ENCODE results near the gene CHST8. TPM values are rescaled to one million over a fixed set of nuclear protein-coding genes. Genes with fewer than 3 reads are reported as not detected.
A peak's percentile ranks its signal among the peaks of the same experiment; 100 is the strongest.

The CHST8 gene
- polyA plus RNA-seq, 1 donor = 0.66 TPM

GRCh38 chr19:33802001-33802400 lies 180.2 kb downstream of the CHST8 start:
- no peak overlapping the region for H3K4me3 ChIP-seq (ENCODE audit: low read length)
- H3K27ac ChIP-seq (ENCODE audit: low read length) = no peak overlapping the region
- H3K9me3 ChIP-seq (ENCODE audit: control insufficient read depth, low read depth, low read length) = no peaks in the 10 kb centered on the region
- no CpG with 5 or more reads among the region's 10 CpGs for WGBS (ENCODE audit: insufficient coverage, low lambda C conversion rate)
- H3K36me3 ChIP-seq (ENCODE audit: control insufficient read depth, insufficient read depth, low read length) = peaks cover 59% of the 10 kb centered on the region
- H3K4me1 ChIP-seq (ENCODE audit: control insufficient read depth, insufficient read depth, low read length) = peaks cover 25% of the 10 kb centered on the region
- no peak for DNase-seq
- H3K27me3 ChIP-seq (ENCODE audit: control insufficient read depth, insufficient read depth, low read length) = no peaks in the 10 kb centered on the region

- Histone ChIP-seq H3K36me3 (ENCODE audit: control insufficient read depth, insufficient read depth, low read length) (peaks cover 64% of the 10 kb centered on the region), H3K4me3 (ENCODE audit: low read length) (no peak overlapping the region), H3K27ac (ENCODE audit: low read length) (no peak overlapping the region), H3K27me3 (ENCODE audit: control insufficient read depth, insufficient read depth, low read length) (no peaks in the 10 kb centered on the region), H3K4me1 (ENCODE audit: control insufficient read depth, insufficient read depth, low read length) (peaks cover 25% of the 10 kb centered on the region), H3K9me3 (ENCODE audit: control insufficient read depth, low read depth, low read length) (no peaks in the 10 kb centered on the region)
- no peak for DNase-seq
- no CpG with 5 or more reads among the region's 1 CpG for WGBS (ENCODE audit: insufficient coverage, low lambda C conversion rate)
Observed at GRCh38 chr19:33802801-33803200, 181.0 kb downstream of the CHST8 start.

GRCh38 chr19:33803383-33803782 lies 181.6 kb downstream of the CHST8 start:
- Histone ChIP-seq H3K27ac (ENCODE audit: low read length) (peak overlapping the region; percentile 87), H3K4me1 (ENCODE audit: control insufficient read depth, insufficient read depth, low read length) (peaks cover 25% of the 10 kb centered on the region)
- no CpG with 5 or more reads among the region's 9 CpGs for WGBS (ENCODE audit: insufficient coverage, low lambda C conversion rate)

GRCh38 chr19:33804021-33804799 lies 182.5 kb downstream of the CHST8 start:
- H3K4me3 ChIP-seq (ENCODE audit: low read length) = no peak overlapping the region
- no peaks in the 10 kb centered on the region for H3K9me3 ChIP-seq (ENCODE audit: control insufficient read depth, low read depth, low read length)
- peaks cover 70% of the 10 kb centered on the region for H3K36me3 ChIP-seq (ENCODE audit: control insufficient read depth, insufficient read depth, low read length)
- H3K27me3 ChIP-seq (ENCODE audit: control insufficient read depth, insufficient read depth, low read length) = no peaks in the 10 kb centered on the region
- H3K4me1 ChIP-seq (ENCODE audit: control insufficient read depth, insufficient read depth, low read length) = peaks cover 17% of the 10 kb centered on the region
- WGBS (ENCODE audit: insufficient coverage, low lambda C conversion rate) = no CpG with 5 or more reads among the region's 10 CpGs
- H3K27ac ChIP-seq (ENCODE audit: low read length) = peak overlapping the region; percentile 87
- peak; percentile 96 to 98 for DNase-seq

More at GRCh38 chr19:33803383-33803782, 181.6 kb downstream of the CHST8 start:
- Histone ChIP-seq H3K27me3 (ENCODE audit: control insufficient read depth, insufficient read depth, low read length) (no peaks in the 10 kb centered on the region), H3K9me3 (ENCODE audit: control insufficient read depth, low read depth, low read length) (no peaks in the 10 kb centered on the region), H3K4me3 (ENCODE audit: low read length) (no peak overlapping the region), H3K36me3 (ENCODE audit: control insufficient read depth, insufficient read depth, low read length) (peaks cover 70% of the 10 kb centered on the region)
- no peak for DNase-seq

GRCh38 chr19:33805313-33805712 lies 183.6 kb downstream of the CHST8 start:
- no peak for DNase-seq
- no peak overlapping the region for H3K27ac ChIP-seq (ENCODE audit: low read length)
- H3K9me3 ChIP-seq (ENCODE audit: control insufficient read depth, low read depth, low read length) = no peaks in the 10 kb centered on the region
- H3K4me1 ChIP-seq (ENCODE audit: control insufficient read depth, insufficient read depth, low read length) = peaks cover 14% of the 10 kb centered on the region
- no peak overlapping the region for H3K4me3 ChIP-seq (ENCODE audit: low read length)
- peaks cover 68% of the 10 kb centered on the region for H3K36me3 ChIP-seq (ENCODE audit: control insufficient read depth, insufficient read depth, low read length)
- WGBS (ENCODE audit: insufficient coverage, low lambda C conversion rate) = no CpG with 5 or more reads among the region's 3 CpGs
- no peaks in the 10 kb centered on the region for H3K27me3 ChIP-seq (ENCODE audit: control insufficient read depth, insufficient read depth, low read length)

- no CpG with 5 or more reads among the region's 9 CpGs for WGBS (ENCODE audit: insufficient coverage, low lambda C conversion rate)
- Histone ChIP-seq H3K36me3 (ENCODE audit: control insufficient read depth, insufficient read depth, low read length) (peaks cover 65% of the 10 kb centered on the region), H3K27ac (ENCODE audit: low read length) (no peak overlapping the region), H3K9me3 (ENCODE audit: control insufficient read depth, low read depth, low read length) (no peaks in the 10 kb centered on the region), H3K27me3 (ENCODE audit: control insufficient read depth, insufficient read depth, low read length) (no peaks in the 10 kb centered on the region), H3K4me1 (ENCODE audit: control insufficient read depth, insufficient read depth, low read length) (peaks cover 14% of the 10 kb centered on the region), H3K4me3 (ENCODE audit: low read length) (no peak overlapping the region)
- no peak for DNase-seq
Observed at GRCh38 chr19:33805840-33806433, 184.2 kb downstream of the CHST8 start.

- DNase-seq = peak in 1 of 2 donors; percentile 43
- WGBS (ENCODE audit: insufficient coverage, low lambda C conversion rate) = 100% methylated on average over 2 of the region's 8 CpGs
- Histone ChIP-seq H3K27ac (ENCODE audit: low read length) (no peak overlapping the region), H3K27me3 (ENCODE audit: control insufficient read depth, insufficient read depth, low read length) (no peaks in the 10 kb centered on the region), H3K4me3 (ENCODE audit: low read length) (no peak overlapping the region), H3K36me3 (ENCODE audit: control insufficient read depth, insufficient read depth, low read length) (peaks cover 62% of the 10 kb centered on the region), H3K4me1 (ENCODE audit: control insufficient read depth, insufficient read depth, low read length) (peaks cover 14% of the 10 kb centered on the region), H3K9me3 (ENCODE audit: control insufficient read depth, low read depth, low read length) (no peaks in the 10 kb centered on the region)
Observed at GRCh38 chr19:33806434-33806881, 184.7 kb downstream of the CHST8 start.

GRCh38 chr19:33808399-33808798 lies 186.6 kb downstream of the CHST8 start:
- DNase-seq = no peak
- no peaks in the 10 kb centered on the region for H3K9me3 ChIP-seq (ENCODE audit: control insufficient read depth, low read depth, low read length)
- H3K36me3 ChIP-seq (ENCODE audit: control insufficient read depth, insufficient read depth, low read length) = peaks cover 63% of the 10 kb centered on the region
- WGBS (ENCODE audit: insufficient coverage, low lambda C conversion rate) = no CpG with 5 or more reads among the region's 1 CpG
- H3K27ac ChIP-seq (ENCODE audit: low read length) = no peak overlapping the region
- H3K27me3 ChIP-seq (ENCODE audit: control insufficient read depth, insufficient read depth, low read length) = no peaks in the 10 kb centered on the region
- H3K4me1 ChIP-seq (ENCODE audit: control insufficient read depth, insufficient read depth, low read length) = peaks cover 14% of the 10 kb centered on the region
- no peak overlapping the region for H3K4me3 ChIP-seq (ENCODE audit: low read length)

GRCh38 chr19:33809960-33810359 lies 188.2 kb downstream of the CHST8 start:
- Histone ChIP-seq H3K4me3 (ENCODE audit: low read length) (no peak overlapping the region), H3K36me3 (ENCODE audit: control insufficient read depth, insufficient read depth, low read length) (peaks cover 55% of the 10 kb centered on the region), H3K27ac (ENCODE audit: low read length) (no peak overlapping the region), H3K9me3 (ENCODE audit: control insufficient read depth, low read depth, low read length) (no peaks in the 10 kb centered on the region), H3K4me1 (ENCODE audit: control insufficient read depth, insufficient read depth, low read length) (peaks cover 3% of the 10 kb centered on the region), H3K27me3 (ENCODE audit: control insufficient read depth, insufficient read depth, low read length) (no peaks in the 10 kb centered on the region)
- no peak for DNase-seq
- WGBS (ENCODE audit: insufficient coverage, low lambda C conversion rate) = no CpG with 5 or more reads among the region's 6 CpGs

- Histone ChIP-seq H3K9me3 (ENCODE audit: control insufficient read depth, low read depth, low read length) (no peaks in the 10 kb centered on the region), H3K27me3 (ENCODE audit: control insufficient read depth, insufficient read depth, low read length) (no peaks in the 10 kb centered on the region), H3K4me1 (ENCODE audit: control insufficient read depth, insufficient read depth, low read length) (no peaks in the 10 kb centered on the region), H3K36me3 (ENCODE audit: control insufficient read depth, insufficient read depth, low read length) (peaks cover 48% of the 10 kb centered on the region), H3K27ac (ENCODE audit: low read length) (no peak overlapping the region), H3K4me3 (ENCODE audit: low read length) (no peak overlapping the region)
- no peak for DNase-seq
- no CpG with 5 or more reads among the region's 11 CpGs for WGBS (ENCODE audit: insufficient coverage, low lambda C conversion rate)
Observed at GRCh38 chr19:33810821-33811220, 189.1 kb downstream of the CHST8 start.

All from large intestine (tissue), 3 donors.